Uterus (tissue), 2 donors: Measurements from ENCODE around the gene SYF2.

Experiments
- POLR2A ChIP-seq, 2 donors: fragments of 450-650 bp; IDR thresholded peaks; one replicate each; pipeline ENCODE4 v1.6.1; 2016; ENCODE audit warnings: antibody characterized with exemption in 2 of 2, mild to moderate bottlenecking in 1 of 2, moderate library complexity in 1 of 2
- TF ChIP-seq, protein P1 (sequence below), 4 experiments: fragments of 200-600 bp in 2 of 4; fragments of 450-650 bp in 2 of 4; sonication (generic) in 2 of 4; IDR thresholded peaks; one replicate each; pipeline ENCODE4 v1.5.1; 2016 to 2019; ENCODE audit warnings: antibody characterized with exemption in 4 of 4, mild to moderate bottlenecking in 2 of 4, moderate library complexity in 1 of 4

DNA sequence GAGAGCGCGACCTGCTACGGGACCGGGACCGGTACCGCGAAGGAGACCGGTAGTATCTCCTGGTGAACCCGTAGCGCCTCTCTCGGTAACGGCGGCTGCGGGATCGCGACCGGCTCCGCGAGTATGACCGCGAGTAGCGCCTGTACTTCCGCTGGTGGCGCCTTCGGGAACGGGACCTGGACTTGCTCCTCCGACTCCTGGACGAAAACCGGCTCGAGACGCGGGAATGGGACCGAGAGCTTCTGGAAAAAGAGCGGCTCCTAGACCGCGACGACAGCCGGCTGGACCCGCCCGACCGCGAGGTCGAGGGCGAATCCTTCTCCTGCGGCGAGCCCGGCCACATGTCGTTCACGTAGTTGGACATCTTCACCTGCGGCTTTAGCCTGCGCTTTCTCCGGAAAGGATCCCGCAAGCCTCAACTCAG, 14.3 kb upstream of the SYF2 start:
- TF ChIP-seq, protein P1, sequence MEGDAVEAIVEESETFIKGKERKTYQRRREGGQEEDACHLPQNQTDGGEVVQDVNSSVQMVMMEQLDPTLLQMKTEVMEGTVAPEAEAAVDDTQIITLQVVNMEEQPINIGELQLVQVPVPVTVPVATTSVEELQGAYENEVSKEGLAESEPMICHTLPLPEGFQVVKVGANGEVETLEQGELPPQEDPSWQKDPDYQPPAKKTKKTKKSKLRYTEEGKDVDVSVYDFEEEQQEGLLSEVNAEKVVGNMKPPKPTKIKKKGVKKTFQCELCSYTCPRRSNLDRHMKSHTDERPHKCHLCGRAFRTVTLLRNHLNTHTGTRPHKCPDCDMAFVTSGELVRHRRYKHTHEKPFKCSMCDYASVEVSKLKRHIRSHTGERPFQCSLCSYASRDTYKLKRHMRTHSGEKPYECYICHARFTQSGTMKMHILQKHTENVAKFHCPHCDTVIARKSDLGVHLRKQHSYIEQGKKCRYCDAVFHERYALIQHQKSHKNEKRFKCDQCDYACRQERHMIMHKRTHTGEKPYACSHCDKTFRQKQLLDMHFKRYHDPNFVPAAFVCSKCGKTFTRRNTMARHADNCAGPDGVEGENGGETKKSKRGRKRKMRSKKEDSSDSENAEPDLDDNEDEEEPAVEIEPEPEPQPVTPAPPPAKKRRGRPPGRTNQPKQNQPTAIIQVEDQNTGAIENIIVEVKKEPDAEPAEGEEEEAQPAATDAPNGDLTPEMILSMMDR (IDR thresholded peaks at IDR 0.05) = peak in 1 of 4 experiments; percentile 6
- TF ChIP-seq POLR2A (IDR thresholded peaks at IDR 0.05) = no peak
